ENCODE data around the gene CACHD1. TPM values are rescaled to one million over a fixed set of nuclear protein-coding genes. Genes with fewer than 3 reads are reported as not detected.

The CACHD1 gene
- total RNA-seq, 3 donors from 2014 or later (not counting 1 experiment from before 2014, with no cell fraction given) = not detected

GRCh38 chr1:64616039-64616438 lies 146.1 kb downstream of the CACHD1 start:
- H3K36me3 Mint-ChIP-seq = no peaks in the 10 kb centered on the region
- no peaks in the 10 kb centered on the region for H3K27me3 ChIP-seq (ENCODE audit: control insufficient read depth, insufficient read depth, low read length)
- ATAC-seq (no peak), DNase-seq (no peak)
- H3K36me3 ChIP-seq (ENCODE audit: control insufficient read depth, insufficient read depth, low read length) = no peaks in the 10 kb centered on the region
- H3K4me3 ChIP-seq (ENCODE audit: low read length) = no peak overlapping the region
- intact Hi-C loops (cut with micrococcal nuclease) = no loop called here
- H3K9me3 Mint-ChIP-seq = no peaks in the 10 kb centered on the region
- peaks cover 10 to 28% of the 10 kb centered on the region in 2 donors for H3K27me3 Mint-ChIP-seq (ENCODE audit: low read depth in 2 of 2)
- H3K4me3 Mint-ChIP-seq = no peak overlapping the region
- no peaks in the 10 kb centered on the region for H3K4me1 Mint-ChIP-seq
- no peaks in the 10 kb centered on the region for H3K9me3 ChIP-seq (ENCODE audit: control insufficient read depth, insufficient read depth, low read length)
- no peak for TF ChIP-seq CTCF (IDR thresholded peaks at IDR 0.05)
- H3K27ac ChIP-seq (ENCODE audit: low read length) = no peak overlapping the region
- no peaks in the 10 kb centered on the region for H3K4me1 ChIP-seq (ENCODE audit: control insufficient read depth, insufficient read depth, low read length)
- H3K27ac Mint-ChIP-seq = no peak overlapping the region
- WGBS (ENCODE audit: insufficient coverage) = 28% methylated on average over 2 of the region's 2 CpGs

GRCh38 chr1:64623750-64624191 lies 153.8 kb downstream of the CACHD1 start:
- Histone ChIP-seq H3K27me3 (ENCODE audit: control insufficient read depth, insufficient read depth, low read length) (no peaks in the 10 kb centered on the region), H3K9me3 (ENCODE audit: control insufficient read depth, insufficient read depth, low read length) (no peaks in the 10 kb centered on the region), H3K4me1 (ENCODE audit: control insufficient read depth, insufficient read depth, low read length) (no peaks in the 10 kb centered on the region), H3K36me3 (ENCODE audit: control insufficient read depth, insufficient read depth, low read length) (no peaks in the 10 kb centered on the region), H3K4me3 (ENCODE audit: low read length) (no peak overlapping the region), H3K27ac (ENCODE audit: low read length) (no peak overlapping the region)
- ATAC-seq (no peak), DNase-seq (no peak)
- no peaks in the 10 kb centered on the region for H3K9me3 Mint-ChIP-seq
- intact Hi-C loops (cut with micrococcal nuclease) = no loop called here
- TF ChIP-seq CTCF (IDR thresholded peaks at IDR 0.05) = no peak
- peaks cover 0 to 6% of the 10 kb centered on the region in 2 donors for H3K27me3 Mint-ChIP-seq (ENCODE audit: low read depth in 2 of 2)
- peaks cover 5% of the 10 kb centered on the region in 2 donors for H3K4me1 Mint-ChIP-seq
- H3K27ac Mint-ChIP-seq = no peak overlapping the region
- no peaks in the 10 kb centered on the region for H3K36me3 Mint-ChIP-seq
- 61% methylated on average over 2 of the region's 4 CpGs for WGBS (ENCODE audit: insufficient coverage)
- no peak overlapping the region for H3K4me3 Mint-ChIP-seq

GRCh38 chr1:64624218-64624713 lies 154.3 kb downstream of the CACHD1 start:
- peaks cover 5% of the 10 kb centered on the region in 2 donors for H3K4me1 Mint-ChIP-seq
- no peaks in the 10 kb centered on the region for H3K4me1 ChIP-seq (ENCODE audit: control insufficient read depth, insufficient read depth, low read length)
- no peak overlapping the region for H3K4me3 ChIP-seq (ENCODE audit: low read length)
- H3K9me3 ChIP-seq (ENCODE audit: control insufficient read depth, insufficient read depth, low read length) = no peaks in the 10 kb centered on the region
- no peak overlapping the region for H3K27ac Mint-ChIP-seq
- no peaks in the 10 kb centered on the region for H3K36me3 ChIP-seq (ENCODE audit: control insufficient read depth, insufficient read depth, low read length)
- intact Hi-C loops (cut with micrococcal nuclease) = no loop called here
- no peaks in the 10 kb centered on the region for H3K36me3 Mint-ChIP-seq
- DNase-seq (no peak), ATAC-seq (peak in 1 of 3 donors; percentile 62)
- no peak for TF ChIP-seq CTCF (IDR thresholded peaks at IDR 0.05)
- no peak overlapping the region for H3K4me3 Mint-ChIP-seq
- H3K9me3 Mint-ChIP-seq = no peaks in the 10 kb centered on the region
- no peak overlapping the region for H3K27ac ChIP-seq (ENCODE audit: low read length)
- H3K27me3 ChIP-seq (ENCODE audit: control insufficient read depth, insufficient read depth, low read length) = no peaks in the 10 kb centered on the region
- 7% methylated on average over 1 of the region's 1 CpG for WGBS (ENCODE audit: insufficient coverage)
- peaks cover 0 to under 1% of the 10 kb centered on the region in 2 donors for H3K27me3 Mint-ChIP-seq (ENCODE audit: low read depth in 2 of 2)

GRCh38 chr1:64624808-64625207 lies 154.9 kb downstream of the CACHD1 start:
- no peaks in the 10 kb centered on the region for H3K9me3 Mint-ChIP-seq
- H3K4me3 Mint-ChIP-seq = no peak overlapping the region
- H3K27me3 Mint-ChIP-seq (ENCODE audit: low read depth in 2 of 2) = no peaks in the 10 kb centered on the region
- H3K36me3 ChIP-seq (ENCODE audit: control insufficient read depth, insufficient read depth, low read length) = no peaks in the 10 kb centered on the region
- no peaks in the 10 kb centered on the region for H3K36me3 Mint-ChIP-seq
- TF ChIP-seq CTCF (IDR thresholded peaks at IDR 0.05) = no peak
- H3K4me1 Mint-ChIP-seq = peaks cover 5% of the 10 kb centered on the region in 2 donors
- no peak overlapping the region for H3K4me3 ChIP-seq (ENCODE audit: low read length)
- H3K27me3 ChIP-seq (ENCODE audit: control insufficient read depth, insufficient read depth, low read length) = no peaks in the 10 kb centered on the region
- H3K9me3 ChIP-seq (ENCODE audit: control insufficient read depth, insufficient read depth, low read length) = no peaks in the 10 kb centered on the region
- intact Hi-C loops (cut with micrococcal nuclease) = no loop called here
- no peak overlapping the region for H3K27ac ChIP-seq (ENCODE audit: low read length)
- WGBS (ENCODE audit: insufficient coverage) = 86% methylated on average over 1 of the region's 2 CpGs
- DNase-seq (no peak), ATAC-seq (no peak)
- no peaks in the 10 kb centered on the region for H3K4me1 ChIP-seq (ENCODE audit: control insufficient read depth, insufficient read depth, low read length)
- no peak overlapping the region for H3K27ac Mint-ChIP-seq

Data from natural killer cell (primary cell).